ENCODE results near the gene MASP2.
"Not testable (repeated sequence)": the region's sequence is repeated elsewhere in the genome, so short reads cannot be mapped to it uniquely, and the experiment has no call there.

Gene MASP2

GRCh38 chr1:11037019-11037739 lies 9.9 kb downstream of the MASP2 start:
- DNase-seq = not testable (repeated sequence)

- no peak for DNase-seq
Observed at GRCh38 chr1:11031624-11032262, 15.3 kb downstream of the MASP2 start.

- no peak for DNase-seq
Observed at GRCh38 chr1:11030865-11031264, 16.2 kb downstream of the MASP2 start.

GRCh38 chr1:11028018-11028417 lies 19.0 kb downstream of the MASP2 start:
- no peak for DNase-seq

- DNase-seq = no peak
Observed at GRCh38 chr1:11027316-11027715, 19.7 kb downstream of the MASP2 start.

- no peak for DNase-seq
Observed at GRCh38 chr1:11026903-11027302, 20.1 kb downstream of the MASP2 start.

- DNase-seq = no peak
Observed at GRCh38 chr1:11026052-11026451, 21.0 kb downstream of the MASP2 start.

- DNase-seq = no peak
Observed at GRCh38 chr1:11025618-11026017, 21.4 kb downstream of the MASP2 start.

GRCh38 chr1:11024874-11025203 lies 22.2 kb downstream of the MASP2 start:
- no peak for DNase-seq

- DNase-seq = no peak
Observed at GRCh38 chr1:11024154-11024873, 22.7 kb downstream of the MASP2 start.

GRCh38 chr1:11023201-11023600 lies 23.8 kb downstream of the MASP2 start:
- DNase-seq = no peak

GRCh38 chr1:11019971-11020370 lies 27.1 kb downstream of the MASP2 start:
- no peak for DNase-seq

GRCh38 chr1:11019358-11019757 lies 27.7 kb downstream of the MASP2 start:
- DNase-seq = not testable (repeated sequence)

GRCh38 chr1:11013160-11013531 lies 33.9 kb downstream of the MASP2 start:
- no peak for DNase-seq

- peak; percentile 91 for DNase-seq
Observed at GRCh38 chr1:11012260-11013159, 34.5 kb downstream of the MASP2 start, which contains the start of gene TARDBP. TARDBP (plus strand) TSS chr1:11012654; CDS start chr1:11013728, 1,074 bp downstream.

GRCh38 chr1:11000526-11000925 lies 46.5 kb downstream of the MASP2 start:
- DNase-seq = no peak

GRCh38 chr1:10996100-10996499 lies 50.9 kb downstream of the MASP2 start:
- no peak for DNase-seq

GRCh38 chr1:10992864-10993263 lies 54.2 kb downstream of the MASP2 start:
- DNase-seq = no peak

- not testable (repeated sequence) for DNase-seq
Observed at GRCh38 chr1:10992004-10992403, 55.0 kb downstream of the MASP2 start.

GRCh38 chr1:10990828-10991227 lies 56.2 kb downstream of the MASP2 start:
- no peak for DNase-seq

GRCh38 chr1:10989920-10990516 lies 57.0 kb downstream of the MASP2 start:
- DNase-seq = not testable (repeated sequence)

GRCh38 chr1:10989095-10989494 lies 57.9 kb downstream of the MASP2 start:
- no peak for DNase-seq
